A172 (cell line): ENCODE measurements around the gene TRPM2. TPM values are rescaled to one million over a fixed set of nuclear protein-coding genes. Genes with fewer than 3 reads are reported as not detected.
"Not testable (repeated sequence)": the region's sequence is repeated elsewhere in the genome, so short reads cannot be mapped to it uniquely, and the experiment has no call there.

Source experiments
- DNase-seq: peaks from one replicate; pipeline ENCODE4 v3.0.0-alpha.2; 2015; ENCODE audit warnings: low spot score
- total RNA-seq: library from RNA; depleted of rRNA; stranded (reverse); fragments of >200 nt; shearing (Covaris generic); gene quantifications from 2 replicates; pipeline ENCODE4 v1.2.3, GENCODE V29; 2014

The TRPM2 gene
- total RNA-seq, 1 experiment from 2014 or later: 1.9 TPM

DNA sequence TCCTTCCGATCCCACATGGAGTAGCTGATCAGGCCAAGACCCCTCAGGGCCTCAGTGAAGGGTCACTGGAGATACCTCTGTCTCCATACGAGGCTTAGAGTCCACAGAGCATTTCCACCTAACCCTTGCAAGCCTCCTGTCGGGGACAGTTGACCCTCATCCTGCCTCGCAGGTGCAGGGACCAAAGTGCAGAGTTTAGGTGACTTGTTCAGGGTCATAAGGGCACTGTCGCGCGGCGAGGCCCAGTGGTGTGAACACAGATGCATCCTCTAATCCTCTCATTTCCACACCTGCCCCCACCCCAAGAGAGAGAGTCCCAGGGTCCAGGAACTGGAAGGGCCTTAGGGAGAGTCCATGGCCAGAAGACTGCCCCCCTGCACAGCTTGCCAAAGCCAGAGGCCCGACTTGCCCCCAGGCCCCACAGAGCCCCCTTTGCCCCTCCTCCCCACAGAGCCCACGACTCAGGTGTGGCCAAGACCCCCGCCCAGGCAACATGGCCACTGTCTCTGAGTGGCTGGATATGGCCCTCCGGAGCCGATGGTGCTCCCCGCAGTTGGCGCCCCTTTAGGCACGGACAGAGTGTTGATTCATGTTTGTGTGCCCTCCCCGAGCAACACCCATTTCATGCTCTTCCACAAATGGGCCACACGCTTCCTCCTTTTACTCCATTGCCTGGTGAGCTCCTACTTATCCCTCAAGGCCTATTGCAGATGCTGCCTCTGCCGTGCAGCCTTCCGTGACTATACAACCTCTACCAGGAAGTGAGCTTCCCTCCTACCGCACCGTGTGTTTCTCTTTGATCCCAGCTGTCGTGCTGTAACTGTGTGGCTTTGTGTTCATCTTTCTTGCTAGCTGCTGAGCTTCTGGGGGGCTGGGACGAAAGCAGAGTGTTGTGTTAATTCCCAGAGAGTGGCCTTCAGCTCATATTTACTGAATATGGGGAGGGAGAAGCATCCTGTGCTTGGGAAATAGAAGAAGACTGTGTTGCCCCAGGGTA lies 1.7 kb downstream of the TRPM2 start:
- DNase-seq: no peak

DNA sequence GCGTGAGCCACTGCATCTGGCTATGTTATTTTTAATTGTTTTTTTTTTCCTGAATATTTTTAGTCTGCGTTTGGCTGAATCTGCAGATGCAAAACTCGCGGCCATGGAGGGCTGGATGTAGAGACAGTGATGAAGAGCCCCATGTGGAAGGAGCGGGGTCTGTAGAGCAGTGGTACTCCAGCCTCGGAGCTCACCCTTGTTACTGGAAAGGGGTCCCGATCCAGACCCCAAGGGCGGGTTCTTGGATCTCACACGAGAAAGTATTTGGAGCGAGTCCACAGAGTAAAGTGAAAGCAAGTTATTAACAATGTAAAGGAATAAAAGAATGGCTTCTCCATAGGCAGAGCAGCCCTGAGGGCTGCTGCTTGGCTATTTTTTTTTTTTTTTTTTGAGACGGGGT lies 2.7 kb downstream of the TRPM2 start:
- no peak for DNase-seq

DNA sequence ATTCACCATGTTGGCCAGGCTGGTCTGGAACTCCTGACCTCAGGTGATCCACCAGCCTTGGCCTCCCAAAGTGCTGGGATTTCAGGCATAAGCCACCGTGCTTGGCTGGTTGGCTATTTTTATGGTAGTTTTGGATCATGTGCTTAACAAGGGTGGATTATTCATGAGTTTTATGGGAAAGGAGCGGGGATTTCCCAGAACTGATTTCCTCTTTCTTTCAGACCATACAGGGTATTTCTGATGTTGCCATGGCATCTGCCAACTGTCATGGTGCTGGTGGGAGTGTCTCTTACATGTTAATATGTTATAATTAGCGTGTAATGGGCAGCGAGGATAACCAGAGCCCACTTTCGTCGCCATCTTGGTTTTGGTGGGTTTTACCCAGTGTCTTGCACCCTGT lies 3.2 kb downstream of the TRPM2 start:
- DNase-seq: peak; percentile 57

DNA sequence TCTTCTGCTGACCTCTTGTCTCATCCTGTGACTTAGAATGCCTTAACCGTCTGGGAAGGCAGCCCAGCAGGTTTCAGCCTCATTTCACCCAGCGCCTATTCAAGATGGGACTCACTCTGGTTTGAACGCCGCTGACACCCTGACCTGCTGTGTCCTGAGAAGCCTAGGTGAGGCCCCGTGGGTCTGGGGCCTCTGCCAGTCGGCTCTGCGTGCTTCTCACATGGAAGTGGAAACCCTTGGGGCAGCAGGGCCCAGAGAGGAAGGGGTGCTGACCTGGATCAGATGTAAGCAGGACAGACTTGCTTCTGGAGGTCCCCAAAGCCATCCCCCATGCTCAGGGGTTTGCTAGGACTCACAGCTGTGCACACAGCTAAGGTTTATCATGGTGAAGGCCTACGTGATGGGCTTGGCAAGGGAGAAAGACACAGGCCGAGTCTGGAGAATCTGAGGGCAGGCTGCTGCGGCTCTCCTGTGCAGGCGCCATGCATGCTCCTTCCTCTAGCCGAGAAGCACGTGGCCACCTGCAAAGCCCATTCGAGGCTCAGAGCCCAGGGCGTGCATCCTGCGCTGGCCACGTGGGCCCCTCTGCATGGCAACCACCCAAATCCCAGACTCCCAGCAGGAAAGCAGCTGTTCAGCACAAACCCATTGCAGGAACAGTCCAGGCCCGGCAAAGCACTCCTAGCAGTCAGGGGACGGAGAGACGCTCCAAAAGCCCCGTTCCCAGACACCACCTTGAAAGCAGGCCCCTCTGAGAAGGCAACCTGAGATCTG lies 3.8 kb downstream of the TRPM2 start:
- DNase-seq: no peak

DNA sequence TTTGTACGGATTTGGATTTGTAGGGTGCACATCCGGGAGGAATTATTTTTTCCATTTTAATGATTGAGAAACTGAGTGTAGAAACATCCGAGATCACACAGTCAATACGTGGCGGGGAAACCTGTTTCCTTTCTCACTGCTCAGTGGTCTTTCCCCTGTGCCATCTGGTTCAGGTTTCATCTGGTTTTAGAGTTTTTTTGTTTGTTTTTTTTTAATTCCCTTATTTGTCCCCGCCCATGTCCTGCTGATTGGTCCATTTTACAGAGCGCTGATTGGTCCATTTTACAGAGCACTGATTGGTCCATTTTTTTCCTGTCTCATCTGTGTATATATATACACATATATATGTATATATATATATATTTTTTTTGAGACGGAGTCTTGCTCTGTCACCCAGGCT lies 6.0 kb downstream of the TRPM2 start:
- no peak for DNase-seq

GRCh38 chr21:44360159-44360558 lies 6.7 kb downstream of the TRPM2 start:
- no peak for DNase-seq

DNA sequence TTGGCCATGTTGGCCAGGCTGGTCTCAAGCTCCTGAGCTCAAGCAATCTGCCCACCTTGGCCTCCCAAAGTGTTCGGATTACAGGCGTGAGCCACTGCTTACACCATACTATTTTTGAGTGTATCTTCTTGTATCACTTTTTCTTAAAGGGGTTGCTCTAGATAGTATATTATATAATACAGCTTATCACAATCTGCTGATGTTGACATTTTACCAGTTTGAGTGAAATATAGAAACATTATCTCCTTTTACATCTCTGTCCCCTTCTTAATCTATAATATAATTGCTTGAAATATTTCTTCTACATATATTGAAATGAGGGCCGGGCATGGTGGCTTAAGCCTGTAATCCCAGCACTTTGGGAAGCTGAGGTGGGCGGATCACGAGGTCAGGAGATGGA lies 8.5 kb downstream of the TRPM2 start:
- DNase-seq: not testable (repeated sequence)

GRCh38 chr21:44363278-44363677 lies 9.9 kb downstream of the TRPM2 start:
- no peak for DNase-seq

GRCh38 chr21:44364151-44365053 lies 11.0 kb downstream of the TRPM2 start:
- no peak for DNase-seq

GRCh38 chr21:44365251-44365966 lies 12.0 kb downstream of the TRPM2 start:
- no peak for DNase-seq

GRCh38 chr21:44365967-44366585 lies 12.7 kb downstream of the TRPM2 start:
- no peak for DNase-seq

- DNase-seq: no peak
Observed at GRCh38 chr21:44366586-44367211, 13.3 kb downstream of the TRPM2 start.

GRCh38 chr21:44368711-44369446 lies 15.5 kb downstream of the TRPM2 start:
- DNase-seq: no peak

- DNase-seq: peak; percentile 95
Observed at GRCh38 chr21:44370027-44370735, 16.8 kb downstream of the TRPM2 start.

DNA sequence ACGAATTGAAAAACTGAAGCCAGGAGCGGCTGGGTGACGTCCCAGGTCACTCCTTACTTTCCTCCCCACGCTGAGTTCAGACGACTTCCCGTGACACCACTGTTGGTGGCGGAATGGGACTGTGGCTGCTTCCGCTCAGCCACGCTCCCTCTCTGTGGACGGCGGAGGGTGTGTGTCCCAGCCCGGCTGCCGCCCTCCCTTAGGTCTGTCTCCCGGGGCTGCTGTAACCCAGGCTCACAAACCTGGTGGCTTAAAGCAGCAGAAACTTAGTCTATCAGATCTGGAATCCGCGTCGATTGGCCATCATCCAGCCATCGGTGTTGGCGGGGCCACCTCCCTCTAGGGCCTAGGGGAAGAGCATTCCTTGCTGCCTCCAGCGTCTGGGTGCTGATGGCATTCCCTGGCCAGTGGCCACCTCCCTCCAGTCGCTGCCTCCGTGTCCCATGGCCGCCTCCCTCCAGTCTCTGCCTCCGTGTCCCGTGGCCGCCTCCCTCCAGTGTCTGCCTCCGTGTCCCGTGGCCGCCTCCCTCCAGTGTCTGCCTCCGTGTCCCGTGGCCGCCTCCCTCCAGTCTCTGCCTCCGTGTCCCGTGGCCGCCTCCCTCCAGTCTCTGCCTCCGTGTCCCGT lies 17.5 kb downstream of the TRPM2 start:
- DNase-seq: no peak

DNA sequence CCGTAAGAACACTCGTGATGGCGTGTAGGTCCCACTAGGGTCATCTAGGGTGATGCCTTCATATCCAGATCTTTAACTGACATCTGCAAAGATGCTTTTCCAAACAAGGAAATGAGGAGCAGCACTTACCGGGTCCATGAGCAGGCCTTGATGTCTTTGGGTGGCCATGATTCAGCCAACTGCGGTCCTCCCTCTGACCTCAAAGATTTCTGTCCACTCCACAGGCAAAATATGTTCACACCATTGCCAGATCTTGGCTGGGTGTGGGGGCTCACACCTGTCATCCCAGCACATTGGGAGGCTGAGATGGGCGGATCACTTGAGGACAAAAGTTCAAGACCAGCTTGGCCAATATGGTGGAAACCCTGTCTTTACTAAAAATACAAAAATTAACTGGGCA lies 18.2 kb downstream of the TRPM2 start:
- no peak for DNase-seq

- DNase-seq: no peak
Observed at GRCh38 chr21:44372616-44373015, 19.2 kb downstream of the TRPM2 start.

DNA sequence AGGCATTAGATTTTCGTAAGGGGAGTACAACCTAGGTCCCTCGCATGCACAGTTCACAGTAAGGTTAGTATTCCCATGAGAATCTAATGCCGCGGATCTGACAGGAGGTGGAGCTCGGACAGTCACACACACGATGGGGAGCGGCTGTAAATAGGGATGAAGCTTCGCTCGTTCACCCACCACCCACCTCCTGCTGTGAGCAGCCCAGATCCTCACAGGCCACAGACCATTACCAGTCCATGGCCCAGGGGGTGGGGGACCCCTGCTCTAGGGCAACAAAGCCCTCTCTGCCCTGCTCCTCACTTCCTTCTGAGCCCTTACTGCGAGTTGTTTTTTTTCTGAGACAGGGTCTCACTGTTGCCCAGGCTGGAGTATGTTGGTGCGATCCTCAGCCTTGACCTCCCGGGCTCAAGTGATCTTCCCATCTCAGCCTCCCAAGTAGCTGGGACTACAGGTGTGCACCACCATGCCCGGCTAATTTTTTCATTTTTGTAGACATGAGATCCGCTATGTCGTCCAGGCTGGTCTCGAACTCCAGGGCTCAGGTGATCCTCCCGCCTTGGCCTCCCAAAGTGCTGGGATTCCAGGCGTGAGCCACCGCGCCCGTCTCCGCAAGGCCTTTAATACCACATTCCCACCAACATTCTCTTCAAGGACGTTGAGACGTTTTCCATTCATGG lies 21.3 kb downstream of the TRPM2 start:
- no peak for DNase-seq
